ENCODE data around the gene CTNNBL1. TPM values are rescaled to one million over a fixed set of nuclear protein-coding genes. Genes with fewer than 3 reads are reported as not detected.

The CTNNBL1 gene
- total and polyA plus RNA-seq, 12 donors = 42.2 to 104 (median 52.0) TPM

DNA sequence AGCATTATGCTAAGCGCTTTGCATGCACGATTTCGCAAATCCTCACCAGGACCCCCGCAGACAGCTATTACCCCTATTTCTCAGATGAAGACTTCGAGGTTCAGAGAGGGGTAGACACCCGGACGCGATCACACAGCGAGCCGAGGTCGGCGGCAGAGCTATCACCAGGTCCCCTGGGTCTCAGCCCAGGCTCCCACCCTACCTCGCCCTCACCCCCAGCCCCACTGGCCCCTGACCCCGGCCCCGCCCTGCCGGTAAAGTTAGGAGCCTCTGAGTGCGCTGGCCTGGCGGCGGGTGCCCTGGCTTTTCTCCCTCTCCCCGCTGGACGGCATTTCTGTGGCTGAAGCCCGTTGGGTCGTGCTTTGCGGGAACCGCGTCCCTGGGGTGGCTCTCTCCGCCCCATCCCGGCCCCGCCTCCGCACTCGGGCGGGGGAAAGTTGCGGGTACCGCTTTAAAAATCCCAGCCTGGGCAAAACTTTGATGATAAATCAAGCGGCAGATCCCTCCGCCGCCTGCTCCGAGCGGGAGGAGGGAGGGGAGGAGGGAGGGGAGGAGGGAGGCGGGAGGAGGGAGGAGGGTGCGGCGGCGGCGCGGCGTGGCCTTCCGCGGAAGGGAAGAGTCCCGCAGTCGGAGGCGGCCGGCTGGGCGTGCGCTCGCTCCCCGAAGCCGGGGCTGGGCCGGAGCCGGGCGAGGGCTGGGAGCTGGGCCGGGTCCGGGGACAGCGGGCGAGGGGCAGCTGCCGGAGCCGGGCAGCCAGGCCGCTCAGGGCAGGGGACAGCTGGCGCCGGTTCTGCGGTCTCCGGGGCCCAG is 208.9 kb downstream of the CTNNBL1 start, which contains the start of gene VSTM2L:
VSTM2L (plus strand) TSS at position 624 of the 810 bp plus-strand sequence. CDS start 224 bp downstream, outside the sequence.
- H3K9me3 ChIP-seq = no peaks in the 10 kb centered on the region
- no peaks in the 10 kb centered on the region for H3K36me3 ChIP-seq
- DNase-seq = no peak
- H3K4me3 ChIP-seq = peak within 1 kb of the TSS in 9 of 10 donors; percentile 36 to 47 (median 39)
- peaks cover 0 to 18% (median 10%) of the 10 kb centered on the region in 9 donors for H3K4me1 ChIP-seq
- peaks cover 9 to 76% (median 71%) of the 10 kb centered on the region in 7 donors for H3K27me3 ChIP-seq
- H3K27ac ChIP-seq = peak within 1 kb of the TSS in 1 of 10 donors; percentile 9
- TF ChIP-seq, protein P1, sequence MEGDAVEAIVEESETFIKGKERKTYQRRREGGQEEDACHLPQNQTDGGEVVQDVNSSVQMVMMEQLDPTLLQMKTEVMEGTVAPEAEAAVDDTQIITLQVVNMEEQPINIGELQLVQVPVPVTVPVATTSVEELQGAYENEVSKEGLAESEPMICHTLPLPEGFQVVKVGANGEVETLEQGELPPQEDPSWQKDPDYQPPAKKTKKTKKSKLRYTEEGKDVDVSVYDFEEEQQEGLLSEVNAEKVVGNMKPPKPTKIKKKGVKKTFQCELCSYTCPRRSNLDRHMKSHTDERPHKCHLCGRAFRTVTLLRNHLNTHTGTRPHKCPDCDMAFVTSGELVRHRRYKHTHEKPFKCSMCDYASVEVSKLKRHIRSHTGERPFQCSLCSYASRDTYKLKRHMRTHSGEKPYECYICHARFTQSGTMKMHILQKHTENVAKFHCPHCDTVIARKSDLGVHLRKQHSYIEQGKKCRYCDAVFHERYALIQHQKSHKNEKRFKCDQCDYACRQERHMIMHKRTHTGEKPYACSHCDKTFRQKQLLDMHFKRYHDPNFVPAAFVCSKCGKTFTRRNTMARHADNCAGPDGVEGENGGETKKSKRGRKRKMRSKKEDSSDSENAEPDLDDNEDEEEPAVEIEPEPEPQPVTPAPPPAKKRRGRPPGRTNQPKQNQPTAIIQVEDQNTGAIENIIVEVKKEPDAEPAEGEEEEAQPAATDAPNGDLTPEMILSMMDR (IDR thresholded peaks at IDR 0.05) = peak in 1 of 9 donors; percentile 0
- peak in 7 of 8 donors; percentile 14 to 56 (median 19) for ATAC-seq
- WGBS, 2 donors = 5 to 6% methylated on average over 54 to 65 of the region's 71 CpGs
- intact Hi-C loops (cut with DNase I) = loop anchor here in 7 of 10 donors (2.0 to 10.0 kb wide), 6 partner anchors 85 to 322 kb away; no protein-coding TSS in a partner anchor

DNA sequence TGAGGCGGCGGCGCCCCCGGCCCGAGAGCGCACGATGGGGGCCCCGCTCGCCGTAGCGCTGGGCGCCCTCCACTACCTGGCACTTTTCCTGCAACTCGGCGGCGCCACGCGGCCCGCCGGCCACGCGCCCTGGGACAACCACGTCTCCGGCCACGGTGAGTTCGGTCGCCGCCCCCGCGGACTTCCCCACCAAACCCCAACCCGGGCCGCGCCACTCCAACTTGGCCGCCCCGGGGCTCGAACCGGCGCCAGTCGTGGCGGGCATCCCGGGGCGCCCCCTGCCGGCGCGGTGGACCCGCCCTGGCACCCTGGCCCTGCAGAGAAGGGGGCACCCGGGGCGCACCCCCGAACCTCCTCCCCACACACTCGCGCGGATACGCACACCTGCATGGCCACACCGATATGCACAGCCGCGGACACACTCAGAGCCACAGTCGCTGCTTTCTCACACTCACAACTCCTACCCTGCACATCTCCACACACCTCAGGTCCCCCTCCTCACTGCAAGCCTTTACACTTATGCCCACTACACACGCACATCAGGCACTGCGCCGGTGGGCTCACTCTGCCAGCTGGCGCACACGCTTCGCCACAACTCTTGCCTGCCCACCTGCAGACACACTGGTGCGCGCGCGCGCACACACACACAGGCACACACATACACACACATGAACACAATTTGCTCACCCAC is 209.6 kb downstream of the CTNNBL1 start:
- no peaks in the 10 kb centered on the region for H3K36me3 ChIP-seq
- WGBS, 2 donors = 26 to 30% methylated on average over 65 to 67 of the region's 67 CpGs
- DNase-seq (no peak), ATAC-seq (no peak)
- no peaks in the 10 kb centered on the region for H3K9me3 ChIP-seq
- intact Hi-C loops (cut with DNase I) = loop anchor here in 7 of 10 donors (2.0 to 10.0 kb wide), 6 partner anchors 84 to 321 kb away; no protein-coding TSS in a partner anchor
- H3K27ac ChIP-seq = peak overlapping the region in 1 of 10 donors; percentile 9
- H3K27me3 ChIP-seq = peaks cover 9 to 83% (median 75%) of the 10 kb centered on the region in 7 donors
- peaks cover 0 to 18% (median 8%) of the 10 kb centered on the region in 9 donors for H3K4me1 ChIP-seq
- peak overlapping the region in 9 of 10 donors; percentile 36 to 47 (median 39) for H3K4me3 ChIP-seq
- TF ChIP-seq, protein P1 (IDR thresholded peaks at IDR 0.05) = peak in 7 of 9 donors; percentile 6 to 39 (median 23)

DNA sequence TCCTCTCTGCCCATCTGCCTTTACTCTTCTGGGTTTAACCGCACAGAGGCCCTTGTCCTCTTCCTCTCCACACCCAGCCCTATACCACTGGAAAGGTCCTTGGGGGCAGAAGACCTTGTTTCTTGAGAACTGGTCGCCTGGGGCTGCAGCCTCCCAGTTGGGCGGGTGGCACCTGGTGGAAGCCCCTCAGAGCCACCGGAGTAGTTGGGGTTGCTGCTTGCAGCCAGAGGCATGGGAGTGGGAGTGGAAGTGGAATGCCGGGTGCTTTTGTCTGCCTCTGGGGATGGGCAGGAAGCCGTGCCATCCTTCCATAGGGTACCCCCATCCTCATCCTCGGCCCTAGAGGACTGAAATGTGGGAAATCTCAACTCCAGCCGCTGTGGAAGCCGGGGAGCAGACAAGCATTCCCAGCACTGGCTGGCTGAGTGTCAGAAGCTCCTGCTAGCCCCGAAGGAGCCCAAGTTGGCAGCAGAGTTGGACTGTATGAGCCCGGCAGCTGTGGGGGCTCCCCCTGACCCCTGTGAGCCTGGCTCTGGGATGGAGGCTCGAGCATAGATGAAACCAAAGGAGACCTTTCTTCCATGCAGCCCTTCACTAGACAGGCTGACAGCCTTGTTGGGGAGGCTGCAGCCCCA is 210.3 kb downstream of the CTNNBL1 start:
- Histone ChIP-seq H3K27me3 (peaks cover 9 to 90% (median 78%) of the 10 kb centered on the region in 7 donors), H3K27ac (no peak overlapping the region)
- 61 to 74% methylated on average over 12 of the region's 12 CpGs for WGBS, 2 donors

More for the DNA sequence above, 210.3 kb downstream of the CTNNBL1 start:
- ATAC-seq = no peak
- intact Hi-C loops (cut with DNase I) = loop anchor here in 6 of 10 donors (5.0 to 10.0 kb wide), 5 partner anchors 83 to 321 kb away; no protein-coding TSS in a partner anchor
- peak overlapping the region in 2 of 10 donors; percentile 38 to 45 for H3K4me3 ChIP-seq
- DNase-seq = no peak
- H3K36me3 ChIP-seq = no peaks in the 10 kb centered on the region
- TF ChIP-seq, protein P1 (IDR thresholded peaks at IDR 0.05) = no peak
- H3K4me1 ChIP-seq = peaks cover 0 to 18% (median 8%) of the 10 kb centered on the region in 9 donors
- no peaks in the 10 kb centered on the region for H3K9me3 ChIP-seq

Data from heart right ventricle (tissue), 16 donors.